RWPE1 (cell line): ENCODE data around the gene ROGDI.

Source experiments
- CTCF ChIA-PET: fragments of 350-600 bp; sonication (Branson Sonifier 250); formaldehyde crosslinking; extraction: SDS; loops from one replicate; lab custom pipeline; 2021; lab: Yijun Ruan, JAX
- POLR2A ChIA-PET: fragments of 400-600 bp; formaldehyde crosslinking; extraction: SDS; loops from one replicate; lab custom pipeline; 2020; ENCODE audit warnings: antibody characterized with exemption; ENCODE audit not compliant: low non-redundant PET; lab: Yijun Ruan, JAX
- DNase-seq: peaks from one replicate; pipeline ENCODE4 v3.0.0; 2012; ENCODE audit warnings: low spot score
- H3K27ac ChIP-seq: fragments of 450-650 bp; 2 replicates; pipeline ENCODE4 v1.5.1; 2017
- TF ChIP-seq, protein P1 (sequence below): fragments of 450-650 bp; conservative IDR thresholded peaks from 2 replicates; pipeline ENCODE4 v1.5.1; 2017; ENCODE audit warnings: low read depth, mild to moderate bottlenecking

The ROGDI gene

DNA sequence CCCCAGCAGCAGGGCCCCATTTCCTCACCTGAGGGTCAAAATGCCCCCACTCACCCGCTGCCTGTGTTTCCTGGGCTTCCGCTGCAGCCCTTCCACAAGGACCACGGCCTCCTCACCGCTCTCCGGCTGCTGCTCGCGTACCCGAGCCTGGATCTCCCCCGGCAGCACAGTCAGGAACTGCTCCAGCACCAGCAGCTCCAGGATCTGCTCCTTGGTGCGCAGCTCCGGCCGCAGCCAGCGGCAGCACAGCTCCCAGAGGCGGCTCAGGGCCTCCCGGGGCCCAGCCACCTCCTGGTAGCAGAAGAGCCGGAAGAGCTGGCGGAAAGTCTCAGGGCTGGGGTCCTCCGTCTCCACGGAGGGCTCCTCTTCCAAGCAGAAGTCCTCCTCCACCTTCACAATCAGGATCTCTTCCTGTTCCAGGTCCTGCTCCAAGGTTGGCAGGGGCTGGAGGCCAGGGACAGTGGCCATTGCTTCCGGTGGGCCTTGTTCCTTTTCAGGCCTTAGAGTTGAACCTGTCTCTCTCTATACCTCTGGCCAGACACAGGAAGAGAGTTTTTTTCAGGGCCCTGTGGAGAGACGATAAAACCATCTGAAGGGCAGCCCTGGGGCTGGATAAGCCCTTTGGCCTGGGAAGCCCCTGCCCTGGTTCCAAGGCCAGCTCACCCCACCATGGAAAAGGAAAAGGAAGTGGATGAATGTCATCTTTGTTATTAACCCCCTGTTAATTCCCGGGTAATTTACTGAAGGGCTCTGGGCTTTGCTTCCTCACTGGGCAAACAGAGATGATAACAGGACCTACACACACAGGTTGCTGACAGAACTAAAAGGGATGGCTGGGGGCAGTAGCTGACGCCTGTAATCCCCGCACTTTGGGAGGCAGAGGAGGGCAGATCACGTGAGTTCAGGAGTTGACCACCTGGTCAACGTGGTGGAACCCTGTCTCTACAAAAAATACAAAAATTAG lies 36.6 kb downstream of the ROGDI start:
- POLR2A ChIA-PET: no interaction called here
- CTCF ChIA-PET: interaction anchor here (0.7 kb wide), 1 partner anchor 188 kb away, joined by 3 read pairs; no protein-coding TSS in a partner anchor
- TF ChIP-seq, protein P1, sequence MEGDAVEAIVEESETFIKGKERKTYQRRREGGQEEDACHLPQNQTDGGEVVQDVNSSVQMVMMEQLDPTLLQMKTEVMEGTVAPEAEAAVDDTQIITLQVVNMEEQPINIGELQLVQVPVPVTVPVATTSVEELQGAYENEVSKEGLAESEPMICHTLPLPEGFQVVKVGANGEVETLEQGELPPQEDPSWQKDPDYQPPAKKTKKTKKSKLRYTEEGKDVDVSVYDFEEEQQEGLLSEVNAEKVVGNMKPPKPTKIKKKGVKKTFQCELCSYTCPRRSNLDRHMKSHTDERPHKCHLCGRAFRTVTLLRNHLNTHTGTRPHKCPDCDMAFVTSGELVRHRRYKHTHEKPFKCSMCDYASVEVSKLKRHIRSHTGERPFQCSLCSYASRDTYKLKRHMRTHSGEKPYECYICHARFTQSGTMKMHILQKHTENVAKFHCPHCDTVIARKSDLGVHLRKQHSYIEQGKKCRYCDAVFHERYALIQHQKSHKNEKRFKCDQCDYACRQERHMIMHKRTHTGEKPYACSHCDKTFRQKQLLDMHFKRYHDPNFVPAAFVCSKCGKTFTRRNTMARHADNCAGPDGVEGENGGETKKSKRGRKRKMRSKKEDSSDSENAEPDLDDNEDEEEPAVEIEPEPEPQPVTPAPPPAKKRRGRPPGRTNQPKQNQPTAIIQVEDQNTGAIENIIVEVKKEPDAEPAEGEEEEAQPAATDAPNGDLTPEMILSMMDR: no peak
- peak overlapping the region; percentile 85 for H3K27ac ChIP-seq
- DNase-seq: no peak

DNA sequence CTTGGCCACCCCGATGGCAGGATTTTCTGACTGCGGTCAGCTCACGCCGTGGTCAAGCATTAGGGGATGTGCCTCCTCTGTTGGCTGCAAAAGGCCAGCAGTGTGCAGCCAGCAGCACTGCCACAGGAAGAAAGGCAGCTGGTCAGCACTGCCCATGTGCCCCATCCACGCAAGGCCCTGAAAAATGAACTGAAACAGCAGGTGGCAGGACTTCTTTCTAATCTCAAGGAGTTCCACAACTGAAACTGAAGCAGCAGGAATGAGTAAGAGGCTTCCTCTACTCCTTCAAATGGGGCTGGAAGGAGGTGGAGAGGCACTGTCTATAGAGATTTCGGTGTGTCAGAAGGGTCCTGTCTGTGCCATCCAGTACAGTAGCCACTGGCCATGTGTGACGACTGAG lies 38.6 kb downstream of the ROGDI start:
- no peak overlapping the region for H3K27ac ChIP-seq
- POLR2A ChIA-PET: interaction anchor here (0.7 kb wide), 1 partner anchor 313 kb away, joined by 3 read pairs; no protein-coding TSS in a partner anchor
- DNase-seq: no peak
- TF ChIP-seq, protein P1: no peak
- CTCF ChIA-PET: no interaction called here

- H3K27ac ChIP-seq: peak overlapping the region; percentile 13; the same call in 1 of the 2 replicates
- POLR2A ChIA-PET: no interaction called here
- TF ChIP-seq, protein P1: no peak
- no peak for DNase-seq
- CTCF ChIA-PET: no interaction called here
Observed at GRCh38 chr16:4762205-4762604, 40.2 kb downstream of the ROGDI start.

DNA sequence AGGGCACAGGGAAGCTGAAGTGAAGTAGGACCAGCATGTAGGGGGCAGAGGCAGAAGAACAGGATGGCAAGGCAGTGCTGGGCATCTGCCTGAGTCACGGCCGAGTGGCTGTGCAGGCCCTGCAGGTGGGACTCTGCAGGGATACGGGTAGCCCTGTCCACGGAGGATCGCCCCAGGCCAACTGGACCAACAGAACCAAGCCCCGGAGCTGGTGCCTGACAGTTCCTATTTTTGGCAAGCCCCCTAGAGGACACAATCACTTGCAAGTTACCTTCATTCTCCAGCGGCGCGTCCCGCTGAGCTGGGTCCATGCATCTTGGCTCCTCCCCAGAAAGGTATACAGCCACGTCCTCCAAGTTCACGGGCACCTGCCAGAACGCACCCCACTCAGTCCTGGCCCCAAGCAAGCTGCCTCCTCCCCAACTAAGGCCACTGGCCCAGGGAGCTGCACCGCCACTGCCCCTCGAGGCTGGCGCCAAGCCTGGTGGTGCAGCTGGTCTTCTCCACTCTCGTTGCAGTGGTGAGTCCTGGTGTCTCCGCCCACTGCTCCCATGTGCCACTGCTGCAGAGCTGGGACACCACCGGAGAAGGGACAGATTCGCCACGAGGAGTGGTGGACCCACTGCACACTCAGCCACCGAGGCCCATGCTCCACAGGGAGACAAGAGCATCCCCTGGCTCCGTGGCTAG lies 42.1 kb downstream of the ROGDI start:
- no peak for DNase-seq
- CTCF ChIA-PET: interaction anchor here (1.0 kb wide), 1 partner anchor 40 kb away, joined by 3 read pairs; no protein-coding TSS in a partner anchor
- TF ChIP-seq, protein P1: no peak
- POLR2A ChIA-PET: no interaction called here
- no peak overlapping the region for H3K27ac ChIP-seq

DNA sequence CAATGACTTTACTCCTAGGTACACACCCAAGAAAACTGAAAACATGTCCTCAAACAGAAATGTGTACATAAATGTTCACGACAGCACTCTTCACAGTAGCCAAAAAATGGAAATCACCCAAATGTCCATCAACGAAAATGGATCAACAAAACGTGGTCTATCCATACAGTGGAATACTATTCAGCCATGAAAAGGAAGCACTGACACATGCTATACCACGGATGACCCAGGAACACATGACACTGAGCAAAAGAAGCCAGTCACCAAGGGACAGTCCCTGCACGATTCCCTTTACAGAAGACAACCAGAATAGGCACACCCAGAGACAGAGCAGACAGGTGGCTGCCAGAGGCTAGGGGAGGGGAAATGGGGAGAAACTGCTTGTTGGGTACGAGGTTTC lies 46.7 kb downstream of the ROGDI start:
- DNase-seq: no peak
- ChIA-PET CTCF (no interaction called here), POLR2A (no interaction called here)
- TF ChIP-seq, protein P1: no peak
- no peak overlapping the region for H3K27ac ChIP-seq

DNA sequence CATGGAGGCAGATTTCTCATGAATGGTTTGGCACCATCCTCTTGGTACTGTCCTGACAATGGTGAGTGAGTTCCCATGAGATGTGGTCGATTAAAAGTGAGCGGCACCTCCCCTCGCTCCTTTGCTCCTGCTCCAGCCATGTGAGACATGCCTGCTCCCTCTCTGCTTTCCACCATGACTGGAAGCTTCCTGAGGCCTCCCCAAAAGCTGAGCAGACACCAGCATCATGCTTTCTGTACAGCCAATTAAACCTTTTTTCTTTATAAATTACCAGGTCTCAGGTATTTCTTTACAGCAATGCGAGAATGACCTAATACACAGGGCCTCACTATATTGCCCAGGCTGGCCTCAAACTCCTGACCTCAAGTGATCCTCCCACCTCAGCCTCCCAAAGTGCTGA lies 47.6 kb downstream of the ROGDI start:
- DNase-seq: no peak
- CTCF ChIA-PET: no interaction called here
- no peak overlapping the region for H3K27ac ChIP-seq
- TF ChIP-seq, protein P1: no peak
- POLR2A ChIA-PET: no interaction called here
